ENCODE results near the gene ARL5A.

ARL5A gene

DNA sequence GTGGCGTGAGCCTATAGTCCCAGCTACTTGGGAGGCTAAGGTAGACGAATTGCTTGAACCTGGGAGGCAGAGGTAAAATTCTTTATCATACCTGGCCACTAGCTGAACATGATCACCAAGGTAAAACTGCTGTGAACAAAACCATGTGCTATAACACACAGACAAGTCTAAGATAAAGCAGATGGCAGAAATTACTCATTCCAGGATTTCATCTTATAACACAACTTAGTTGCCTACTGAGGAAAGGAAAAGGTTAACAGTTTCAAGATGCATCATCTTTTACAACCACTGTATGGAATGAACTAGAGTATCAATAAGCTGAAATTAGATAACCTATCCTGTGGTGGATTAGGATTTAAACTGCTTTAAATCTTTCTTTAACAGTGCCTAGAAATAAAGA lies 8.3 kb downstream of the ARL5A start:
- no peak overlapping the region for H3K4me3 ChIP-seq (ENCODE audit: low read depth, low read length)
- TF ChIP-seq MYC (IDR thresholded peaks at IDR 0.05; ENCODE audit: low read depth, low read length) (no peak), POLR2A (IDR thresholded peaks at IDR 0.05; ENCODE audit: extremely low read depth, insufficient read length) (no peak)
- TF ChIP-seq, protein P1, sequence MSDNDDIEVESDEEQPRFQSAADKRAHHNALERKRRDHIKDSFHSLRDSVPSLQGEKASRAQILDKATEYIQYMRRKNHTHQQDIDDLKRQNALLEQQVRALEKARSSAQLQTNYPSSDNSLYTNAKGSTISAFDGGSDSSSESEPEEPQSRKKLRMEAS (IDR thresholded peaks at IDR 0.05; ENCODE audit: low read depth, low read length), result no peak
- TF ChIP-seq, protein P2, sequence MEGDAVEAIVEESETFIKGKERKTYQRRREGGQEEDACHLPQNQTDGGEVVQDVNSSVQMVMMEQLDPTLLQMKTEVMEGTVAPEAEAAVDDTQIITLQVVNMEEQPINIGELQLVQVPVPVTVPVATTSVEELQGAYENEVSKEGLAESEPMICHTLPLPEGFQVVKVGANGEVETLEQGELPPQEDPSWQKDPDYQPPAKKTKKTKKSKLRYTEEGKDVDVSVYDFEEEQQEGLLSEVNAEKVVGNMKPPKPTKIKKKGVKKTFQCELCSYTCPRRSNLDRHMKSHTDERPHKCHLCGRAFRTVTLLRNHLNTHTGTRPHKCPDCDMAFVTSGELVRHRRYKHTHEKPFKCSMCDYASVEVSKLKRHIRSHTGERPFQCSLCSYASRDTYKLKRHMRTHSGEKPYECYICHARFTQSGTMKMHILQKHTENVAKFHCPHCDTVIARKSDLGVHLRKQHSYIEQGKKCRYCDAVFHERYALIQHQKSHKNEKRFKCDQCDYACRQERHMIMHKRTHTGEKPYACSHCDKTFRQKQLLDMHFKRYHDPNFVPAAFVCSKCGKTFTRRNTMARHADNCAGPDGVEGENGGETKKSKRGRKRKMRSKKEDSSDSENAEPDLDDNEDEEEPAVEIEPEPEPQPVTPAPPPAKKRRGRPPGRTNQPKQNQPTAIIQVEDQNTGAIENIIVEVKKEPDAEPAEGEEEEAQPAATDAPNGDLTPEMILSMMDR (IDR thresholded peaks at IDR 0.05; ENCODE audit: low read depth, low read length), result no peak
- no peak for DNase-seq (ENCODE audit: low read depth)

DNA sequence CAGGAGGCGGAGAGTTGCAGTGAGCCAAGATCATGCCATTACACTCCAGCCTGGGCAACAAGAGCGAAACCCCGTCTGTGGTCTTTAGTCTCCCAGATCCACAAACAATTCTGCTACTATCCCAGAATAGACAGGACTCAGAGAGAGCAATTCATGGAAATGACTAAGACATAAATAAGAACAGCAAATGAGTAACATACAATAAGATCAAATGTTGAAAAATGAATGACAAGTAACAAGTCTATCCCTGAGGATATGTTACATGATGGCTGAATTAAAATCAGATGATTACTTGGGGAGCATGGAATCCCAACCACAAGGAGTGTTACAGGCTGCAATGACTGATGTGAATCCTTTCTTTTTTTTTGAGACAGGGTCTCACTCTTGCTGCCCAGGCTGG lies 10.3 kb downstream of the ARL5A start:
- DNase-seq (ENCODE audit: low read depth), result no peak
- TF ChIP-seq, protein P1 (IDR thresholded peaks at IDR 0.05; ENCODE audit: low read depth, low read length), result no peak
- no peak overlapping the region for H3K4me3 ChIP-seq (ENCODE audit: low read depth, low read length)

DNA sequence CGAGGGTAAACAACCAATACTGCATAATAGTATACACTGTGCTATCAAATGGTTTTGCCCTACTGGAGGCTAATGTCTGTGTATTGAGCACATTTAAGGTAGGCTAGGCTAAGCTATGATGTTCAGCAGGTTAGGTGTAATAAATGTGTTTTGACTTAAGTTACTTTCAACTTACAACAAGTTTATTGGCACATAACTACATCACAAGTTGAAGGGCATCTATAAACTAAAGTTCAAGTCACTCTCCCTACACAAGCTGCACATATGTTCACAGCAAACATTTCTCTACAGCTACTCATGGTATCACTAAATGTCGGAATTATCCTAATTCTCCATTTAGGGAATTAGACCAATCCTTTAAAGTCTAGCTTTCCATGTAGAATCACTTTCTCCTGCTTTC lies 11.4 kb downstream of the ARL5A start:
- no peak for TF ChIP-seq POLR2A (IDR thresholded peaks at IDR 0.05; ENCODE audit: extremely low read depth, insufficient read length)
- TF ChIP-seq, protein P2 (IDR thresholded peaks at IDR 0.05; ENCODE audit: low read depth, low read length), result no peak
- TF ChIP-seq MYC (IDR thresholded peaks at IDR 0.05; ENCODE audit: low read depth, low read length), result no peak
- TF ChIP-seq, protein P1 (IDR thresholded peaks at IDR 0.05; ENCODE audit: low read depth, low read length), result no peak
- no peak overlapping the region for H3K4me3 ChIP-seq (ENCODE audit: low read depth, low read length)
- no peak for DNase-seq (ENCODE audit: low read depth)

DNA sequence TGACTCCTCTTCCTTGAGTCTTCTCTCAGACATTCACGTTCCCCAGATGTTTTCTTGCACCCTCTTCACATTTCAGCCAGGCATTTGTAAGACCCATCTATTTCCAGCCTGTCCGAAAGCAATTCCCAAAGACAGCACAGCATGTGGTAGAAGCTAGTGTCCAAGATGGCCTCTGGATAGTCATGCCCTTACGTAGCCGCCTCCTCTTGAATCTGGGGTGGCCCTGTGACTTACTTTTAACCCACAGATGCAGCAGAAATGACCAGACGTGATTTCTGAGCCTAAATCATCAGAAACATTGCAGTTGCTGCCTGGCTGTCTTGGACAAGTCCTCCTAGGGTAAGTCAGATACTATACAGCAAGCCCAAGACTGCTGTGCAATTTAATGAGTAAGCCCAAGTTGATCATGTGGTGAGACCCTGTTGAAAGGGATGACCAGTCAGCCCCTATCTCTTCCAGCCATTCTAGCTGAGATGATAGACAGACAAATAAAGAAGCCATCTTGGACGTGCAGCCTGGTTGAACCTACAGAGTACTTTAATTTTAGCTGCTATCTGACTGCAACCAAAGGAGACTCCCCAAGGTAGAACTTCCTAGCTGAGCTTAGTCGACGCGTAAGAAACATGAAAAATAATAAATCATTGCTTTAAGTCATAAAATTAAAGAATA lies 12.3 kb downstream of the ARL5A start:
- DNase-seq (ENCODE audit: low read depth), result no peak
- no peak overlapping the region for H3K4me3 ChIP-seq (ENCODE audit: low read depth, low read length)
- TF ChIP-seq MYC (IDR thresholded peaks at IDR 0.05; ENCODE audit: low read depth, low read length) (no peak), POLR2A (IDR thresholded peaks at IDR 0.05; ENCODE audit: extremely low read depth, insufficient read length) (no peak)
- TF ChIP-seq, protein P1 (IDR thresholded peaks at IDR 0.05; ENCODE audit: low read depth, low read length), result no peak
- TF ChIP-seq, protein P2 (IDR thresholded peaks at IDR 0.05; ENCODE audit: low read depth, low read length), result no peak

DNA sequence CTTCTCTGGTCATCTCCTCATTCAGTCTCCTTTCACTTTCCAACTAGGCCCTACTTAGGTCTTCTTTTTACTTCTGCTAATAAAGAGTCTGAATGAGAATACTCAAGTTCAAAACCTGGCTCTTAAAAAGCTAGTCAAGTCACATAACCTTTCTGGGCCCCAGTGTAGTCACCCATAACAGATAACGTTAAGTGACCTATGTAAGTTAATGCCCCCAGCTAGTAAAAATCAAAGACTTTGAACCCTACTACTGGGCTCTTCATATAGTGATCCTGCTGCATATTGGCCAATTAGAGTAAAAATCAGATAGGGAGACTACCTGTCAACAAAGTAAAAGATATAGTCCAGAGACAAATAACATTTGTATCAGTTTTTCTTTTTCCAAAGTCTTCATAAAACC lies 17.7 kb downstream of the ARL5A start:
- H3K4me3 ChIP-seq (ENCODE audit: low read depth, low read length), result no peak overlapping the region
- DNase-seq (ENCODE audit: low read depth), result no peak
- TF ChIP-seq, protein P1 (IDR thresholded peaks at IDR 0.05; ENCODE audit: low read depth, low read length), result no peak
- TF ChIP-seq MYC (IDR thresholded peaks at IDR 0.05; ENCODE audit: low read depth, low read length), result no peak
- TF ChIP-seq POLR2A (IDR thresholded peaks at IDR 0.05; ENCODE audit: extremely low read depth, insufficient read length), result no peak
- TF ChIP-seq, protein P2 (IDR thresholded peaks at IDR 0.05; ENCODE audit: low read depth, low read length), result no peak

DNA sequence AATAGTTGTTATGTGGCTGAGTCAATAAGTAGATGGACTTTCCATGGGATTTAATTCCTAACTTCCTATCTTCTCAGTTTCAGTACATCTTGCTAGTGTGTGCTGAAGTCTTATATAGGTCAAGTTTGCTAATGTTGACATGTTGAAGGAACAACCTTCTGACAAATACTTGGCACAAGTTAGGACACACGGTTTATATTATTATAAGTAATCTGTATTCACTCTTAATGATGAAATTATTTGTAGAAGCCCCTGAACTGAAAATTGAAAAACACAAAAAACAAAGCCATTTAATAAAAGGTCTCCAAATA lies 19.2 kb downstream of the ARL5A start:
- no peak overlapping the region for H3K4me3 ChIP-seq (ENCODE audit: low read depth, low read length)
- TF ChIP-seq, protein P2 (IDR thresholded peaks at IDR 0.05; ENCODE audit: low read depth, low read length), result no peak
- DNase-seq (ENCODE audit: low read depth), result no peak

All from NB4 (cell line).